GM21367 (cell line): ENCODE measurements around the gene CCDC24.

Source experiments
- ATAC-seq: cut with Tn5 transposase; IDR thresholded peaks from one replicate; pipeline ENCODE4 v1.9.1; 2021; ENCODE audit not compliant: unreplicated experiment

CCDC24 gene

GRCh38 chr1:43979528-43980254 is 11.7 kb upstream of the CCDC24 start:
- no peak for ATAC-seq

GRCh38 chr1:43980255-43981134 is 10.9 kb upstream of the CCDC24 start:
- no peak for ATAC-seq

GRCh38 chr1:43981135-43981491 is 10.3 kb upstream of the CCDC24 start:
- ATAC-seq: no peak

GRCh38 chr1:43981636-43982035 is 9.8 kb upstream of the CCDC24 start:
- no peak for ATAC-seq

GRCh38 chr1:43982241-43982640 is 9.2 kb upstream of the CCDC24 start:
- ATAC-seq: no peak

- ATAC-seq: no peak
These were observed 8.6 kb upstream of the CCDC24 start for GRCh38 chr1:43982808-43983207.

- ATAC-seq: no peak
These were observed 8.0 kb upstream of the CCDC24 start for GRCh38 chr1:43983253-43983899.

- no peak for ATAC-seq
These were observed 6.5 kb upstream of the CCDC24 start for GRCh38 chr1:43984855-43985254.

- no peak for ATAC-seq
These were observed 5.3 kb upstream of the CCDC24 start for GRCh38 chr1:43985984-43986595.

GRCh38 chr1:43986712-43987111 is 4.7 kb upstream of the CCDC24 start:
- ATAC-seq: no peak

- ATAC-seq: no peak
These were observed 4.1 kb upstream of the CCDC24 start for GRCh38 chr1:43987159-43987902.

GRCh38 chr1:43990271-43991199 is 864 bp upstream of the CCDC24 start:
- no peak for ATAC-seq

GRCh38 chr1:43991200-43991475 is 261 bp upstream of the CCDC24 start:
- ATAC-seq: no peak

GRCh38 chr1:43992232-43992995 is 1.0 kb downstream of the CCDC24 start:
- ATAC-seq: no peak

- no peak for ATAC-seq
These were observed 2.0 kb downstream of the CCDC24 start for GRCh38 chr1:43993206-43993914.

GRCh38 chr1:43994071-43994470 is 2.7 kb downstream of the CCDC24 start:
- ATAC-seq: no peak

GRCh38 chr1:43994794-43995790 is 3.7 kb downstream of the CCDC24 start:
- ATAC-seq: no peak
